IgD-negative memory B cell (primary cell): ENCODE data around the gene TWIST1. TPM values are rescaled to one million over a fixed set of nuclear protein-coding genes. Genes with fewer than 3 reads are reported as not detected.
A peak's percentile ranks its signal among the peaks of the same experiment; 100 is the strongest.

ENCODE experiments used
- H3K27ac Mint-ChIP-seq, 3 donors: one replicate each; pipeline ENCODE4 v1.8.0; 2020 to 2022; ENCODE audit warnings: mild to moderate bottlenecking in 3 of 3, mixed read lengths in 3 of 3, moderate library complexity in 1 of 3
- H3K27me3 Mint-ChIP-seq: one replicate; pipeline ENCODE4 v1.8.0; 2021; ENCODE audit warnings: mixed read lengths
- H3K36me3 Mint-ChIP-seq: one replicate; pipeline ENCODE4 v1.8.0; 2020; ENCODE audit warnings: mild to moderate bottlenecking, mixed read lengths
- H3K4me1 Mint-ChIP-seq, 3 donors: one replicate each; pipeline ENCODE4 v1.8.0; 2020 to 2022; ENCODE audit warnings: mixed read lengths in 3 of 3, mild to moderate bottlenecking in 1 of 3
- H3K4me3 Mint-ChIP-seq, 4 donors: one replicate each; pipeline ENCODE4 v1.8.0; 2020 to 2022; ENCODE audit warnings: mild to moderate bottlenecking in 4 of 4, mixed read lengths in 4 of 4, moderate library complexity in 3 of 4
- H3K9me3 Mint-ChIP-seq, 3 donors: one replicate each; pipeline ENCODE4 v1.8.0; 2020 to 2021; ENCODE audit warnings: mixed read lengths in 3 of 3, mild to moderate bottlenecking in 1 of 3
- polyA plus RNA-seq: library from polyadenylated mRNA; unstranded; fragments of 300-500 nt; fragmentation: Illumina TruSeq; gene quantifications from one replicate; pipeline ENCODE4 v1.2.3, GENCODE V29; 2021

The TWIST1 gene
- not detected for polyA plus RNA-seq

DNA sequence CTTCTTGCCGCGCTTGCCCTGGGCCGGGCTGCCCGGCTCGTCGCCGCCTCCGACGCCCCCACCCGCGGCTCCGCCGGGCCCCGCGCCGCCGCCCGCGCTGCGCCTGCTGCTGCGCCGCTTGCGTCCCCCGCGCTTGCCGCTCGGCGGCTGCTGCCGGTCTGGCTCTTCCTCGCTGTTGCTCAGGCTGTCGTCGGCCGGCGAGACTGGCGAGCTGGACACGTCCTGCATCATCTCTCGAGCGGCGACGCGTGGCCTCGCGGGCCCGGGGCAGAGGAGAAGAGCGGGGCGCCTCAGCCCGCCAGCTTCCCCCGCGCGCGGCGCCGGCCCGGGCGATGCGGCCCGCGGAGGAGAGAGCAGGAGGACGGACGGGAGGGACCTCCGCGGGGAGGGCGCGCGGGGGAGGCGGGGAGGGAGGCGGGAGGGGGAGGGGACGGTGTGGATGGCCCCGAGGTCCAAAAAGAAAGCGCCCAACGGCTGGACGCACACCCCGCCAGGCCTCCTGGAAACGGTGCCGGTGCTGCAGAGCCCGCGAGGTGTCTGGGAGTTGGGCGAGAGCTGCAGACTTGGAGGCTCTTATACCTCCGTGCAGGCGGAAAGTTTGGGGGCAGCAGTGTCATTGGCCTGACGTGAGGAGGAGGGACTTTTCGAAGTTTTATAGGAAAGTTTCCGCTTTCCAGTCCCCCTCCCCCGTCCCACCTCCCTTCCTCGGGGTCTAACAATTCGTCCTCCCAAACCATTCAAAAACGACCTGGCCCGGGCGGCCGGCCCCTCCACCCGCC, at the start of gene TWIST1:
TSS of gene TWIST1 (minus strand) at position 546 of the 779 bp plus-strand sequence. CDS start at position 231, 315 bp downstream.
- Mint-ChIP-seq H3K9me3 (peaks cover 0 to 2% (median 0%) of the 10 kb centered on the region in 3 donors), H3K36me3 (no peaks in the 10 kb centered on the region), H3K27ac (peak within 1 kb of the TSS in 1 of 3 donors; percentile 81), H3K4me3 (peak within 1 kb of the TSS; percentile 38 to 85 (median 71)), H3K4me1 (peaks cover 0 to 22% (median 3%) of the 10 kb centered on the region in 3 donors), H3K27me3 (peaks cover 57% of the 10 kb centered on the region)

DNA sequence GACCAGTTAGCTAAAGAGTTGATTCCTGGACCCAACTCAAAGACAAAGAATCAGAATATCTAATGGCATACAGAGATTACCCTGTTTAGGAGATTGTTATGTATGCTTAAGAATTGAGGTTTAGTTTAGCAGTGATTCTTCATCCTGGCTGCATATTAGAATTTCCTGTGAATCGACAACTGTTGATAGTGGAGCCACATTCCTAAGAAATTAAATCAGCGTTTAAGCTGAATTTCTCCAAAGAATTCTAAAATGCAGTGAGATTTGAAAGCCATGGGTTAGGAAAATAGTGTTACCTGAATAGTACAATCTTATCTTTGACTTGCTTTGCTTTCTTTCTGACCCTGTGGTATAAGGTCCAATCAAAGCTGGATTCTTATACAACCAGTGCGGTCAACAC, 44.2 kb upstream of the TWIST1 start:
- no peak overlapping the region for H3K4me3 Mint-ChIP-seq
- H3K4me1 Mint-ChIP-seq = no peaks in the 10 kb centered on the region
- H3K27me3 Mint-ChIP-seq = no peaks in the 10 kb centered on the region
- H3K27ac Mint-ChIP-seq = no peak overlapping the region
- H3K36me3 Mint-ChIP-seq = no peaks in the 10 kb centered on the region
- no peaks in the 10 kb centered on the region for H3K9me3 Mint-ChIP-seq

DNA sequence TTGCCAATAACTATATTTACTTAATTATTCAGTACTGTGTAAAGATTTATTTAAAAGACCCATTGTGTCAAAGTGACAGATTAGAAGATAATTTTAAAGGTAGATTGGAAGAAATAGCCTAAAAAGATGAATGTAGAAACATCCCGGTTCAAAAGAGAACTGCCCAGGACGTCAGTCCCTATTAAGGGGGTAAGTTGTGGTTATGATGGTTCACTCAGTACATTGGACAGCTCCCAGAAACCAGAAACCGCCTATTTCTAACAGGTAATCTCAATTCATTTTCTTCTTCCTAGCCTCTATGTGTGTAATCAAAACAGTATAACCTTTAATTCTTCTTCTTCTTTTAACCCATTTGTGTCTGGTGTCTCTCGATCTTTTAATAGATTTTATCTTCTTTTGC, 29.3 kb upstream of the TWIST1 start:
- H3K36me3 Mint-ChIP-seq = no peaks in the 10 kb centered on the region
- H3K4me3 Mint-ChIP-seq = no peak overlapping the region
- peaks cover 2 to 4% (median 3%) of the 10 kb centered on the region in 3 donors for H3K9me3 Mint-ChIP-seq
- H3K27me3 Mint-ChIP-seq = peaks cover 39% of the 10 kb centered on the region
- H3K4me1 Mint-ChIP-seq = no peaks in the 10 kb centered on the region
- H3K27ac Mint-ChIP-seq = no peak overlapping the region

DNA sequence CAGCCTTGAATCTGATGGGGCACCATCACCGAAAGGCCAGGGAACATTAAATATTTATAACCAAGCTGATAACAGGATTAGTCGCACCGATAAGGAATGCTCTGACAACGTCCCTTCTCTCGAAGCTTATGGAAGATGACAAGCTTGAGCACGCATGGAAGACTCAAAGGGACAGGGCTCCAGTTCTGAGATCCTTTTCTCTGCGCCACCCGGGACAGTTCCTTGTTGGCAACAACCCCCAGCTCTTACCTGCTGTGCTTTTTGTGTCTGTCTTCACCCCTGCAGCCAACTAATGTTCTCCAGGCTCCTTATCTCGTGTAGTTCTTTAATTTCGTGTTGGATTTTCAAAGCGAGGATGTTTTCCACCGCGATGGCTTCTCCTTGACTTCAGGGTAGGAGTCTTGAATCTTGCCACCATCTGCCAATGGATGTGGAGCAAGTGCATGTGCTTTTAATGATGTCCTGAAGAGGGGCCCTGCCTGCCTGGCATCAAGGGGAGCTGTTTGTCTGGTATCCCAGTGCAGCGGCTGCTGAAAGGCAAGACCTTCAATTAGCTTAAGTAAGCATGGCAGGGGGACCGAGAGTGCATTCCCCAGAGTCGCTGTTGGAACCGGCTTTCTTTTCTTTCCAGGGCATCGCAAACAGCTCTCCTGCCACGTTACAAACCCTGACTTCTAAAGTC, 28.1 kb upstream of the TWIST1 start:
- Mint-ChIP-seq H3K27me3 (peaks cover 40% of the 10 kb centered on the region), H3K36me3 (no peaks in the 10 kb centered on the region), H3K27ac (peak overlapping the region in 1 of 3 donors; percentile 59), H3K4me3 (no peak overlapping the region), H3K9me3 (peaks cover 2 to 4% (median 3%) of the 10 kb centered on the region in 3 donors), H3K4me1 (no peaks in the 10 kb centered on the region)

DNA sequence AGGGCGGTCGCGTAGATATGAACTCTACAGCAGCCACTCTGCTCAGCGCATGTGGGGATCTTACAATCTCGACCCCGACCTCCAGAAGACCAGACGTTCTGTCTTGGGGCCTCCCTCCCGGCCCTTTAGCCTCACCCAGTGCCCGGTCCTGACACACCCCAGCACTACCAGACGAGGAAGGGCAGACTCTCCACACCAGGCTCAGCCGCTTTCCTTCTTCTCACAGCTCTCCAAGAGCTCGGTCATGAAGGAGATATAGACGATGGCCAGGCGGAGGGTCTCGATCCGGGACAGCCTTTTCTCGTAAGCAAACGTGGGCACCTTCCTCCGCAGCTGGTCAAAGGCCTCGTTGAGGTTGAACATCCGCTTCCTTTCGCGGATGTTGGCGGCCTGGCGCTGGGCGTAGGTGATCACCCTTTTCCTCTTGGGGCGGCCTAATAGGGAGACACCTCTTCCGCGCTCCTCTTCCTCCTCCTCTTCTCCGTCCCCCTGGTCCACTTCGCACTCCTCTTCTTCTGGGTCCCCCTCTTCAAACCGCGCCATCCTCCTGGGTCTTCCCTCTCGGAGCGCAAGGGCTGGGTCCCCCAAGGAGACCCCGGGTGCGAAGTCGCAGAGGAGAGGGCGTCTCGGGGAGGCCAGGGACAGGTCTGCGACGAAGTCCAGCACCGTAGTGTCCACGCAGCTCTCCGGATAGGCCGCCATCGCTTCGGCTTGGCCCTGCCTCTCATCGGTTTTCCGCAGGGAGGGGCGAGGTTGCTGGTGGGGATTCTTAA, 27.4 kb upstream of the TWIST1 start, which contains the start of gene FERD3L:
TSS of gene FERD3L (minus strand) at position 761 of the 773 bp plus-strand sequence. CDS start at position 702, 59 bp downstream.
- Mint-ChIP-seq H3K27ac (peak within 1 kb of the TSS in 1 of 3 donors; percentile 59), H3K27me3 (peaks cover 40% of the 10 kb centered on the region), H3K9me3 (peaks cover 2 to 4% (median 3%) of the 10 kb centered on the region in 3 donors), H3K36me3 (no peaks in the 10 kb centered on the region), H3K4me1 (no peaks in the 10 kb centered on the region), H3K4me3 (no peak within 1 kb of the TSS)

DNA sequence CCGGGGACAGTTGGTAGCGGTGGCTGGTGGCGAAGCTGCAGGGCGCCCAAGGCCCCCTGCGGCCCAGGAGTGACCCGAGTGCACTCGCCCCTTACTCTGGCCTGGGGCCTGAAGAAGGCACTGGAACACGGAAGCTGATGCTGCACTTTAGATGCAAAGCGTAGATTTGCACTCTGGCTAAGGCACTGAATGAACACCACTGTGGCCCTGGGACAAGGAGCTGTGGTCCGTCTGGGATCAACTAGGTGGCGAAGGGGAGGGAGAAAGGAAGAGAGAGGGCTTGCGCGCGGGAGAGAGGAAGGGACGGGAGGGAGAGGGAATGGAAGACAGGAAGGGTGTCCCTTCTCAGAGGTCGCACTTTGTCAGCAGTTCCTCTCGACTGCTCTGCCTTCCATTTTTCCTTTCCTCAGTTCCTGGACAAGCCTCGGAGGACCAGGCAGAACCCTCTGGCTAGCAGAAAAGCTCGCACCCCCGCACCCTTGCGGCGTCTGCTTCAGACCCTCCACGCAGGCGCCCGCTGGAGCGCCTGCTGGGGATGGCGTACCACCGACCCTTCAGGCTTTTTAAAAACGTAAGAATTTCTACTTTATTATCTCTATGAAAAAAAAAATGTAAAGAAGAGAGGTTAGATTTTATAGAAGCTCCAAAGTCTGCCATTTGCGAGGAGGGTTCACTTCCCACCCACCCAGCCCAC, 26.6 kb upstream of the TWIST1 start:
- Mint-ChIP-seq H3K27ac (no peak overlapping the region), H3K9me3 (peaks cover 2 to 4% (median 3%) of the 10 kb centered on the region in 3 donors), H3K4me1 (no peaks in the 10 kb centered on the region), H3K36me3 (no peaks in the 10 kb centered on the region), H3K27me3 (peaks cover 40% of the 10 kb centered on the region), H3K4me3 (no peak overlapping the region)

DNA sequence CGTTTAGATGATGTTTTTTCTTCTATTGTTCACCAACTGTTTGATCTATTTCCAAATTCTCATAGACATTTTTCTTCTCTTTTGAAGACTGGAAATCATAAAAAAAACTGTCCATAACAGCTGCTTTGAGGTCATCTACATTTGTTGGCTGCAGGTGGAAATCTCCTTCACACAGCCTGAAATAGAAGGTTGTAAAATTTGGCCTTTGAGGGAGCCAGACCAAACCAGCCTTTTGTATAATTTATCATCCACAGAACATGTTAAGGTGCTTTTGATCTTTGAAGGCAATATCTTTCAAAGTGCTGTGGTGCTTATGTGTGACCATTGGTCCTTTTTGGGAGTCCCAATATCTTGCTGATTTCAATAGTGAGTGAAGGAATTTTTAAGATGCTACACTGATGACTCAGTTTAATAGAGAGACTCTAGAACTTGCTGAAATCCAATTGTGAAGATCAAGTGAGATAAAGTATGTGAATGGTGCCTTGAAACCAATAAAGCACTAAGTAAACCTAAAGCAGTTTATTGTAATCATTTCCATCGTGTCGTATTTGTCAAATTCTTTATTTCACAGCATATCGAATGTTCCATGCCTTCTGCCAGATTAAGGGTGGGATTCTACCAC, 22.4 kb upstream of the TWIST1 start:
- H3K27me3 Mint-ChIP-seq = peaks cover 24% of the 10 kb centered on the region
- no peak overlapping the region for H3K4me3 Mint-ChIP-seq
- no peaks in the 10 kb centered on the region for H3K36me3 Mint-ChIP-seq
- H3K4me1 Mint-ChIP-seq = no peaks in the 10 kb centered on the region
- no peak overlapping the region for H3K27ac Mint-ChIP-seq
- no peaks in the 10 kb centered on the region for H3K9me3 Mint-ChIP-seq

DNA sequence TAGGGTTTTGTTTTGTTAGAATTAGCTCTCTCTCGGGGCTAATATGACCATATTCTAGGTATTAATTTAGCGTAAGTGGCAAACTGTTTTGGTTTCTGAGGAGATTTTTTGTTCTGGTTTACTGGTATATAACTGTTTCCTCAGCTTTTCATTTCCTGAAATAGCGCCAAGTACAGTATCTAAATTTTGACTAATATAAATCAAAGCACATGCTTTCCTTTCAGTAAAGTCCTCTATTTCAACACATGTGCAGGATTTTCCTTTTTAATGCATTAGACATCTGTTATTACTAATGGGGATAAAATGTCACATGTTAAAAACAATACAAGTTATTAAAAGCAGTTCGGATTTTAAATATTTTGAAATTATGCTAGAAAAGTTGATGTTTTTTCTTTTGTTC, 16.4 kb upstream of the TWIST1 start:
- Mint-ChIP-seq H3K27me3 (peaks cover 8% of the 10 kb centered on the region), H3K4me1 (no peaks in the 10 kb centered on the region), H3K9me3 (peaks cover 0 to 2% (median 0%) of the 10 kb centered on the region in 3 donors), H3K4me3 (no peak overlapping the region), H3K27ac (no peak overlapping the region), H3K36me3 (no peaks in the 10 kb centered on the region)

DNA sequence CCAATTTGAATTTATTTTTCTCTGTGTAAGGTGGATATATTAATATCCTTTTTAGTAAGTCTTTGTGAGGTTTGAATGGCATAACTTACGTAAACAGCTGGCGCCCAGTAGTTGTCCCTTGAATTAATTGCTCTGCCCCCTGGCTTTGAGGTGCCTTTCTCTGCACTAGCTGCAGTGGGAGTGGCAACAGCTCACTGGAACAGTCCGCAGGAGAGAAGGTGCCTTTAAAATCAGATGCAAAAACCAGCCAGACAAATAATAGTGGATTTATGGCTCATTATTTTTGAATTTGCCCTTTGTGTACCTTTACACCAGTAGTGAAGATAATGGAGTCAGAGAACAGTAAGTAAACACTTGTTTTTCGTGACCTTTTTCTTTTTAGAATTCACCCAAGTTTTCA, 16.0 kb upstream of the TWIST1 start:
- no peak overlapping the region for H3K4me3 Mint-ChIP-seq
- H3K27me3 Mint-ChIP-seq = peaks cover 8% of the 10 kb centered on the region
- H3K36me3 Mint-ChIP-seq = no peaks in the 10 kb centered on the region
- peaks cover 0 to 2% (median 0%) of the 10 kb centered on the region in 3 donors for H3K9me3 Mint-ChIP-seq
- no peak overlapping the region for H3K27ac Mint-ChIP-seq
- no peaks in the 10 kb centered on the region for H3K4me1 Mint-ChIP-seq

DNA sequence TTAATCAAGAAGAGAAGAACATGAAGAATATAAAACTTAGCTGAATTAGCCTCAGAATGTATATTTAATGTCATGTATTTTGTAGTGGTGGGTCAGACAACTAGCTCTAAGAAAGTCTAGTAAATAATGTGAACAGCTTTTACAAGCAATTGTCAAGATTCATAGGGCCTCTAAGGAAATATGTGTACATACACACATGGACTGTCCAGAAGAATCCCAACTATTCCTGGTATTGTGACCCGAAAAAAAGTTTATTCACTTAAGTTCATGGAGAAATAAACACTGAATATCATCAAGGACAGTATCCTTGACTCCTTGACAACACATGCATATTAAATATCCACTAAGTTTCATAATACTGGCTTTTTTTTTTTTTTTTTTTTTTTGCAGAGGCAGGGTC, 11.4 kb upstream of the TWIST1 start:
- H3K27me3 Mint-ChIP-seq = peaks cover 16% of the 10 kb centered on the region
- H3K9me3 Mint-ChIP-seq = peaks cover 0 to 2% (median 0%) of the 10 kb centered on the region in 3 donors
- no peak overlapping the region for H3K4me3 Mint-ChIP-seq
- no peaks in the 10 kb centered on the region for H3K4me1 Mint-ChIP-seq
- H3K27ac Mint-ChIP-seq = no peak overlapping the region
- H3K36me3 Mint-ChIP-seq = no peaks in the 10 kb centered on the region

DNA sequence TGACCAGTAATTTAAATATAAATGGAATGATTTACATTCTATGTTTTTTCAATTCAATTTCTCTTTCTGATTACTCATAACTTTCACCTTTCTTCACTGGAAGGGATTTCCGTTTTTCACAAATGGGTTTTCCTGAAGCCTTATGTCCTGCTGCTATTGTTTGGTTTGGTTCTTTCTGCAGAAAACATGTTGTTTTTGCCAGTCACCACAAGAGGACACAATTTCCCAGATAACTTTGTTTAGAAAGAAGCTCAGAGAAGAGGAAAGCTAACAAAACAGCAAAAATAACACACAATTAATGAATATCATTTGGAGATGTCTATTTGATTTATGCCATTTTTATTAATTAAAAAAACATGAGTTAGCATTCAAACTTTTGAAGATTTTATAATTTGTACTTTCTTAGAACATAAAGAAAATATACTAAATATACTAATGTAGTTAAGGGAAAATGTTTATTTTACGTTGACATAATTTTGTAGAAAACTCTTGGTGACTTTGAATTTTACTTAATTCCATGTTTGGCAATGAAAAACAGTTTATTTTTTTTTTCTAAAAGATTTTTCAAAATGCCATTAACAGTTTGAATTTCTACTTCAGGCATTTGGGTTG, 4.6 kb upstream of the TWIST1 start:
- Mint-ChIP-seq H3K27ac (no peak overlapping the region), H3K36me3 (no peaks in the 10 kb centered on the region)

DNA sequence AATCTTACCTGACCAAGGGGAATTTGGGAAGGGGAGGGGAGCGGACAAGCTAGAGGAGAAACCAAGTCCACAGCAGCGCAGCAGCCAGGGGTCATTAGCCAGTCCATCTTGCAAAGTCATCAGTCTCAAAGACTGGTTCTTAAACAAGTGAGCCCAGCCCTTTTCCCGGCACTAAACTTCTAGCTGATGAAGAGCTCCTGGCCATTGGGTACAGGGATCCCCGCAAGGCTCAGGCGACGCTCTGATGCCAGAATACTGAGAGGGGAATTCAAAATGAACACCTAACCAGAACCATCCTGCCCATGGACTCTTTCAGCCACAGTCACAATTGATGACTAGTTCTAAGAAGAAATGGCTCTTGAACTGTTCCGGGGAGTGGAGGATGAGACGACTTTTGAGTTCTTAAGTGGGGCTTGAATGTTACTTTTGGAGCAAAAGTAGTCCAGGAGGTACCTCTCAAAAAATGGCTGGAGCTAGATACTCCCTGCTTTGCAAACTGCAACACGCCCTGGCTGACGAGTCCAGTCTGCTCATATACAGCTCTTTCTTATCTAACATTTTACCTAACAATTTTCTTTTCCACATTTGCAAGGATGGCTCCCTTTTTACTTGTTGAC, 2.5 kb upstream of the TWIST1 start:
- Mint-ChIP-seq H3K27me3 (peaks cover 55% of the 10 kb centered on the region), H3K27ac (no peak overlapping the region), H3K4me1 (peaks cover 0 to 17% (median 3%) of the 10 kb centered on the region in 3 donors), H3K36me3 (no peaks in the 10 kb centered on the region), H3K9me3 (peaks cover 0 to 2% (median 0%) of the 10 kb centered on the region in 3 donors), H3K4me3 (peak overlapping the region in 2 of 4 donors; percentile 8 to 63)

More for the DNA sequence above, 4.6 kb upstream of the TWIST1 start:
- H3K9me3 Mint-ChIP-seq = peaks cover 0 to 2% (median 0%) of the 10 kb centered on the region in 3 donors
- peaks cover 51% of the 10 kb centered on the region for H3K27me3 Mint-ChIP-seq
- H3K4me1 Mint-ChIP-seq = peaks cover 0 to 12% (median 0%) of the 10 kb centered on the region in 3 donors
- H3K4me3 Mint-ChIP-seq = no peak overlapping the region

DNA sequence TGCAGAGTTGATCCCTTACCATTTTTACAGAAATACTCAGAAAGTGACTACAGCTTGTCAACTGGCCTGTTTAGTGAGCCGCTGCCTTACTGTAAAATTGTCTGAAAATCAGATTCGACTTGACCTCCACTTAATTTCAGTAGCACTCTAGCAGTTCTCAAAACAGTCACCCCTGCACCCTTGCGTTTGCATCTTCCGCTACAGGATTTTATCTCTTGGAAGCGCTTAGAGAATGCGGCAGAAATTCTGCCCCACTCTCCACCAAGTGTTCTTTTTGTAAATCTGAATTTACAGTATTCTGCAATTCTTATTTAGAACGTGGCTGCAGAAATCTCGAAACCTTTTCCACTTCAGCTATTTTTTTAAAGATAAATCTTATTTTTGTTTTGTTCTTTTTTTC, 1.9 kb upstream of the TWIST1 start:
- Mint-ChIP-seq H3K27ac (no peak overlapping the region), H3K4me3 (no peak overlapping the region), H3K27me3 (peaks cover 59% of the 10 kb centered on the region), H3K9me3 (peaks cover 0 to 2% (median 0%) of the 10 kb centered on the region in 3 donors), H3K36me3 (no peaks in the 10 kb centered on the region), H3K4me1 (peaks cover 0 to 20% (median 3%) of the 10 kb centered on the region in 3 donors)
